Subcutaneous preadipocyte (primary cell): Measurements from ENCODE around the gene RANBP9. TPM values are rescaled to one million over a fixed set of nuclear protein-coding genes. Genes with fewer than 3 reads are reported as not detected.

ENCODE experiments used
- total RNA-seq: library from RNA; depleted of rRNA; stranded (reverse); fragments of >200 nt; gene quantifications from 2 replicates; pipeline ENCODE4 v1.2.3, GENCODE V29; 2012

RANBP9 gene
- 23.5 and 27.6 TPM in 2 replicates for total RNA-seq

DNA sequence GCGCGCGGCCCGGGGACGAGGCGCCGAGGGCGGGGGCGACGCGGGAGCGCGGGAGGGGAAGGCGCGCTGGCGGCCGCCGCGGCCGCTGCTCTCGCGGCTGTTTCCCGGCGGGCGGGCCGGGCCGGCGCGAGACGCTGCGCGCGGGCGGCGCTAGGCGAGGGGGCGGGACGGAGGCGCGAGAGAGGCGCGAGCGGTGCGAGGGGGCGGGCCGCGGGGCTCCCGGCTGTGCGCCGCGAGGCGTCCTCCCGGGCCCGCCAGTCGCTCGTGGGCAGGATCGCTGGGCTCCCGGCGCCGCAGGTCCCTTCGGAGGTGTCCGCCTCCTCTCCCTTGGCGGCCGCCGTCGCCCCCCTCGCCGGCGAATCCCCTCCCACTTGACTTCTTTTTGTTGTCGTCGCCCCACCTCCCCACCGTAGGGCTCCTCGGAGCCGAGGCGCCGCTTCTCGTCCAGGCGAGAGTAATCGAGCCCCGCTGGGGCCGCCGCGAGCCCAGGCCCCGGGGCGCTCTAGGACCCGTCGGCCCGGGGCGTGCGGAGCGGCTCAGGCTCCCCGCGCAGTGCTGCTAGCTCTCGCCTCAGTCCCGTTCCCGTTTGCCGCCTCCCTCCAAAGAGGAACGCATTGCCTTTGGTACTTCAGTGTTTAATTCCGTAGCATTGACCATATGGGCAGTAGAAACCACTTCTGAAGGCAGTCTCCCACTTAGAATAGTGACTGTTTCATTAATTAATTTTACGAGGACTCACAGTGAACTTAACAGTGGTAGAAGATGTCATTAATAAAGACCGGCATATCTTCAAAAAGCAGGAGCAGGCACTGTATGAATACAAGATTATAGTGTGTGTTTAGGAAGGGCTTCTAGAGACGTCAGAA lies at the start of gene RANBP9:
Gene RANBP9, minus strand, starts transcription at position 103 of the 866 bp plus-strand sequence. CDS start 330 bp downstream, outside the sequence.

DNA sequence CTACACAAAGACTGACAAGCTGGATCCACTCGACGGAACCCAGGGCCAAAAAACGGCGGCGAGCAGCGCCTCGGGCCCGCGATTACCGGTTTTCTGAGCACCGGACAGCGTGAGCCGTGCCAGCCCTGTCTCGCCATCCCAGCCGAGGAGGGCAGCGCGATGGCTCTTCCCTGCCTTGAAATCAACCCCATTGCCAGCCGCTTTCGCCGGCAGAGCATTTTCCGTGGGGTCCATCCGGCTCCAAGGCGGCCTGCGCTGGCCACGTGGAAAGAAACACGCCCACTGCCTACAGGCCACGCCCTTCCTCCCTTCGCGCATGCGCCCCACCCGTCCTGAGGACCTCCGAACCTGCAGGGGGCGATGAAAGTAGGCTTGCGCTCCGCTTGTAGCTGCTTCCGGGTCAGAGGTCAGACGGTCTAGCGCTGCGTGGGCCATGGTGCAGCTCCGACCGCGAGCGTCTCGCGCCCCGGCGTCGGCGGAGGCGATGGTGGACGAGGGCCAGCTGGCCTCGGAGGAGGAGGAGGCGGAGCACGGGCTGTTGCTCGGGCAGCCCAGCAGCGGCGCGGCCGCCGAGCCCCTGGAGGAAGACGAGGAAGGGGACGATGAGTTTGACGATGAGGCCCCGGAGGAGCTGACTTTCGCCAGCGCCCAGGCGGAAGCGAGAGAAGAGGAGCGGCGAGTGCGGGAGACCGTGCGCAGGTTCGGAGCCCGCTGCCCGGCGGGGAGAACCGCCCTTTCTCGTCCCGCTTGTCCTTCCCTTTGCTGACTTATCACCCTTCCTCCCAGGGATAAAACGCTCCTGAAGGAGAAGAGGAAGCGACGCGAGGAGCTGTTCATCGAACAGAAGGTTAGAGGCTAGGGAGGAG lies 96.5 kb downstream of the RANBP9 start, which contains the start of gene NOL7:
Gene NOL7, plus strand, starts transcription at position 410 of the 866 bp plus-strand sequence. Its CDS starts 24 bp downstream, at position 434.

DNA sequence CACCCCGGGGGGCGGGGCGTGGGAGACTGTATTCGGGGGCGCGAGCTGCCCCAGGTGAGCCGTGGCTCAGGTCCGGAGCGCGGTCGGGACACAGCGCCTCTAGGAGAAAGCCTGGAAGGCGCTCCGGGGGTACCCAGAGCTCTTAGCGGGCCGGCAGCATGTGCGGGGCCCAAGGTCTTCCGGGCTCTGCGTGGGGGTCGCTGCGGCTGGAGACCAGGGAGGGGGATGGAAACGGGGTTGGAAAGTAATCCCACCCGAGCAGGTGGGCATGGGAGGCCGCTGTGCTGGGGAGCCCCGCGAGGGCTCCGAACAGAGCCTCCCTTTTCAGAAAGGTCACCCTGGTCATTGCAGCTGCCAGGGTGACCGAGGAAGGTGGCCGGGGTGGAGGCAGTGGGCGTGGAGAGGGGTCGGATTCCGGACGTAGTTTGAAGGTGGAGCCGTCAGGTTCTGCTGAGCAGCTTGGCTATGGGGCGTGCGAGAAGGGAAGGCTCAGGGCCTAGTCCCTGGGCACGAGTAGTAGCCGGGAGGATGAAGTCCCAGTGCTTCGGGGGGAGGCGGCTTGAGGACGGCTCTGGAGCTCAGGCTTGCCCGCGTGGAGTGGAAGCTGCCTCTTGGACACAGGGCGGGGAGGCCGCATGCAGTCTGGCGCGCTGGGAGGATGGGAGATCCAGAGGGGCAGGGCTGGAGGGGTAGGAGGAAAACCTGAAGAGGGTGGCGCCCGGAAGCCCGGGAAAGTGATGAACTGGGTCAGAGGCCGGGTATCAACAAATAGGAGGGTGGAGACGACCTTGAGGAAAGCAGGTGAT lies 136.9 kb downstream of the RANBP9 start, which contains the start of gene SIRT5:
Gene SIRT5, plus strand, starts transcription at position 31 of the 806 bp plus-strand sequence. CDS start 9,510 bp downstream, outside the sequence.

Other genes with a start within 250 kb of the RANBP9 start
- 2.2 and 3.9 TPM in 2 replicates for gene GFOD1, start 224.2 kb downstream of the RANBP9 start, total RNA-seq
- 6.2 and 7.2 TPM in 2 replicates for gene SIRT5, start 137.2 kb downstream of the RANBP9 start, total RNA-seq
- gene NOL7, start 96.5 kb downstream of the RANBP9 start, total RNA-seq = 49.2 and 57.9 TPM in 2 replicates
- 9.2 and 15.8 TPM in 2 replicates for gene MCUR1, start 102.7 kb upstream of the RANBP9 start, total RNA-seq
- gene RNF182, start 213.1 kb upstream of the RANBP9 start, total RNA-seq = 1.8 and 5.5 TPM in 2 replicates